Kidney (tissue), 14 donors: Measurements from ENCODE around the gene SLC45A2. TPM values are rescaled to one million over a fixed set of nuclear protein-coding genes. Genes with fewer than 3 reads are reported as not detected.
"Not testable (repeated sequence)": the region's sequence is repeated elsewhere in the genome, so short reads cannot be mapped to it uniquely, and the experiment has no call there.

Experiments used
- DNase-seq, 5 donors: peaks; one replicate each; pipeline ENCODE4 v3.0.0-alpha.2; 2013 to 2020
- FAIRE-seq: peaks from 2 replicates; lab custom pipeline; 2012; peaks lifted over from hg19 to GRCh38; lab: Jason Lieb, UNC
- H3K27ac ChIP-seq, 2 donors: one replicate each; pipeline ENCODE4 v1.7.0; 2013; ENCODE audit warnings: low read depth in 2 of 2, low read length in 2 of 2, inconsistent platforms in 1 of 2
- H3K27me3 ChIP-seq: one replicate; pipeline ENCODE4 v1.7.1; 2013; ENCODE audit warnings: low read length, inconsistent platforms; ENCODE audit not compliant: control insufficient read depth, insufficient read depth
- H3K36me3 ChIP-seq, 3 donors: one replicate each; pipeline versions ENCODE4 v1.7.0 to v1.7.1; 2013; ENCODE audit warnings: low read length in 3 of 3, control low read depth in 1 of 3, inconsistent platforms in 1 of 3; ENCODE audit not compliant: insufficient read depth in 3 of 3, control insufficient read depth in 2 of 3
- H3K4me1 ChIP-seq, 3 donors: one replicate each; pipeline versions ENCODE4 v1.7.0 to v1.7.1; 2013; ENCODE audit warnings: low read length in 3 of 3, inconsistent platforms in 1 of 3, low read depth in 1 of 3; ENCODE audit not compliant: control insufficient read depth in 2 of 3, insufficient read depth in 2 of 3
- H3K4me3 ChIP-seq, 3 donors: one replicate each; pipeline versions ENCODE4 v1.7.0 to v1.8.1; 2013; ENCODE audit warnings: low read length in 3 of 3, control low read depth in 1 of 3, inconsistent platforms in 1 of 3
- H3K9ac ChIP-seq, 3 donors: one replicate each; pipeline versions ENCODE4 v1.7.0 to v1.7.1; 2013; ENCODE audit warnings: low read length in 3 of 3, control low read depth in 1 of 3, inconsistent platforms in 1 of 3
- H3K9me3 ChIP-seq, 3 donors: one replicate each; pipeline versions ENCODE4 v1.7.0 to v1.7.1; 2013; ENCODE audit warnings: low read length in 3 of 3, control low read depth in 1 of 3, inconsistent platforms in 1 of 3; ENCODE audit not compliant: control insufficient read depth in 2 of 3, insufficient read depth in 1 of 3
- intact Hi-C: fragments of 100-400 bp; cut with DNase I; formaldehyde crosslinking; loops from one replicate; pipeline ENCODE4 v1.11.1; 2022
- polyA plus RNA-seq: library from polyadenylated mRNA; stranded (reverse); fragments of 350-450 nt; fragmentation: Illumina TruSeq; extraction: RNeasy Lipid Tissue Mini Kit (QIAGEN cat#74804); gene quantifications from one replicate; pipeline ENCODE4 v1.2.3, GENCODE V29; 2014; ENCODE audit warnings: low read depth, low replicate concordance; ENCODE audit not compliant: insufficient read depth
- total RNA-seq: library from RNA; stranded (reverse); fragmentation: NEBNext Ultra II Directional; extraction: Animal tissue kit (Norgen Biotek cat#: 25700); gene quantifications from one replicate; pipeline ENCODE4 v1.2.1, GENCODE V29; 2021
- TF ChIP-seq, protein P1 (sequence below): IDR thresholded peaks from 3 replicates; pipeline ENCODE4 v1.5.1; 2012; ENCODE audit warnings: mild to moderate bottlenecking, moderate library complexity, borderline replicate concordance; ENCODE audit not compliant: insufficient read depth; ENCODE audit errors: extremely low read depth
- donor health status: control.
- donor health status: control.
- donor health status: control.
- donor health status: control.
- donor health status: control.
- donor health status: DM: yes; HTN: yes; CAD: no.
- donor health status: Normal renal cell carcinoma (clear cell type).

Gene SLC45A2
- total and polyA plus RNA-seq, 2 donors from 2014 or later, result 0.22 TPM

- H3K27ac ChIP-seq, result no peak overlapping the region
- intact Hi-C loops, result no loop called here
- H3K9me3 ChIP-seq, result peaks cover 0 to 9% (median 0%) of the 10 kb centered on the region in 3 donors
- no peaks in the 10 kb centered on the region for H3K4me1 ChIP-seq
- H3K27me3 ChIP-seq, result no peaks in the 10 kb centered on the region
- H3K9ac ChIP-seq, result no peak overlapping the region
- DNase-seq, result no peak
- H3K36me3 ChIP-seq, result no peaks in the 10 kb centered on the region
- H3K4me3 ChIP-seq, result no peak overlapping the region
- FAIRE-seq, result no peak
- TF ChIP-seq, protein P1, sequence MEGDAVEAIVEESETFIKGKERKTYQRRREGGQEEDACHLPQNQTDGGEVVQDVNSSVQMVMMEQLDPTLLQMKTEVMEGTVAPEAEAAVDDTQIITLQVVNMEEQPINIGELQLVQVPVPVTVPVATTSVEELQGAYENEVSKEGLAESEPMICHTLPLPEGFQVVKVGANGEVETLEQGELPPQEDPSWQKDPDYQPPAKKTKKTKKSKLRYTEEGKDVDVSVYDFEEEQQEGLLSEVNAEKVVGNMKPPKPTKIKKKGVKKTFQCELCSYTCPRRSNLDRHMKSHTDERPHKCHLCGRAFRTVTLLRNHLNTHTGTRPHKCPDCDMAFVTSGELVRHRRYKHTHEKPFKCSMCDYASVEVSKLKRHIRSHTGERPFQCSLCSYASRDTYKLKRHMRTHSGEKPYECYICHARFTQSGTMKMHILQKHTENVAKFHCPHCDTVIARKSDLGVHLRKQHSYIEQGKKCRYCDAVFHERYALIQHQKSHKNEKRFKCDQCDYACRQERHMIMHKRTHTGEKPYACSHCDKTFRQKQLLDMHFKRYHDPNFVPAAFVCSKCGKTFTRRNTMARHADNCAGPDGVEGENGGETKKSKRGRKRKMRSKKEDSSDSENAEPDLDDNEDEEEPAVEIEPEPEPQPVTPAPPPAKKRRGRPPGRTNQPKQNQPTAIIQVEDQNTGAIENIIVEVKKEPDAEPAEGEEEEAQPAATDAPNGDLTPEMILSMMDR, result no peak
Observed at GRCh38 chr5:33958176-33958575, 26.3 kb downstream of the SLC45A2 start.

DNA sequence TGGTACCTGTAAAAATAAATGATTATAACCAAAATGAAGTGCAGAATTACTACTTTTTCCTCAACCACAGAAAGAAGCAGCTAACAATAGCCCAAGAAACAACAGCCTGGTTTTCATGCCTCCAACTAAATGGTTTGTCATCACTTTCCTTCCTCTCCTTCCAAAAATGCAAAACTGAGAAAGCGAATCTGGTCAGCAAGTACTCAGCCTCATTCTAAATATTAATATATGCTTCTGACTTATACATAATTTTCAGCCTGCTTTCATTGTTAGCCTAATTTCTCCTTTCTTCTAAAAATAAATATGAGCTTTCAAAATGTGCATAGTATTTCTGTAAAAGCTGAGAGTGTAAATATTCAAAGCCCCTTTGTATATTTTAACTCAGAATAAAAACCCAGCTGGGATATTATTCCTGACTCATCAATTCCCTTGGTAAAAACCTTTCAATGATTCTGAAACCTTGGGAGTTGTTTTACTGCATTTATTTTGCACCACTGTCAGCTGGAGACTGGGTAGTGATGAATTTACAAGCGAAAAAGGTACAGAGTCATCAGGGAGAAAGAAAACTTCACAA is 26.8 kb downstream of the SLC45A2 start:
- Histone ChIP-seq H3K9ac (no peak overlapping the region), H3K27me3 (no peaks in the 10 kb centered on the region), H3K36me3 (no peaks in the 10 kb centered on the region), H3K4me3 (no peak overlapping the region), H3K27ac (no peak overlapping the region), H3K4me1 (no peaks in the 10 kb centered on the region), H3K9me3 (peaks cover 0 to 9% (median 0%) of the 10 kb centered on the region in 3 donors)
- FAIRE-seq (no peak), DNase-seq (no peak)
- TF ChIP-seq, protein P1, result no peak
- intact Hi-C loops, result no loop called here

GRCh38 chr5:33952175-33952574 is 32.3 kb downstream of the SLC45A2 start:
- FAIRE-seq, H3K4me1 ChIP-seq, DNase-seq, H3K27me3 ChIP-seq, intact Hi-C loops, H3K27ac ChIP-seq, H3K4me3 ChIP-seq, H3K9ac ChIP-seq, H3K36me3 ChIP-seq, H3K9me3 ChIP-seq: not testable (repeated sequence)

GRCh38 chr5:33944543-33945132 is 39.9 kb downstream of the SLC45A2 start:
- DNase-seq (no peak), FAIRE-seq (no peak)
- TF ChIP-seq, protein P1, result no peak
- Histone ChIP-seq H3K9me3 (no peaks in the 10 kb centered on the region), H3K4me3 (no peak overlapping the region), H3K27ac (no peak overlapping the region), H3K36me3 (no peaks in the 10 kb centered on the region), H3K4me1 (no peaks in the 10 kb centered on the region), H3K27me3 (peaks cover 7% of the 10 kb centered on the region), H3K9ac (no peak overlapping the region)
- intact Hi-C loops, result no loop called here
